ENCODE results near the gene PAPOLG.

PAPOLG gene

DNA sequence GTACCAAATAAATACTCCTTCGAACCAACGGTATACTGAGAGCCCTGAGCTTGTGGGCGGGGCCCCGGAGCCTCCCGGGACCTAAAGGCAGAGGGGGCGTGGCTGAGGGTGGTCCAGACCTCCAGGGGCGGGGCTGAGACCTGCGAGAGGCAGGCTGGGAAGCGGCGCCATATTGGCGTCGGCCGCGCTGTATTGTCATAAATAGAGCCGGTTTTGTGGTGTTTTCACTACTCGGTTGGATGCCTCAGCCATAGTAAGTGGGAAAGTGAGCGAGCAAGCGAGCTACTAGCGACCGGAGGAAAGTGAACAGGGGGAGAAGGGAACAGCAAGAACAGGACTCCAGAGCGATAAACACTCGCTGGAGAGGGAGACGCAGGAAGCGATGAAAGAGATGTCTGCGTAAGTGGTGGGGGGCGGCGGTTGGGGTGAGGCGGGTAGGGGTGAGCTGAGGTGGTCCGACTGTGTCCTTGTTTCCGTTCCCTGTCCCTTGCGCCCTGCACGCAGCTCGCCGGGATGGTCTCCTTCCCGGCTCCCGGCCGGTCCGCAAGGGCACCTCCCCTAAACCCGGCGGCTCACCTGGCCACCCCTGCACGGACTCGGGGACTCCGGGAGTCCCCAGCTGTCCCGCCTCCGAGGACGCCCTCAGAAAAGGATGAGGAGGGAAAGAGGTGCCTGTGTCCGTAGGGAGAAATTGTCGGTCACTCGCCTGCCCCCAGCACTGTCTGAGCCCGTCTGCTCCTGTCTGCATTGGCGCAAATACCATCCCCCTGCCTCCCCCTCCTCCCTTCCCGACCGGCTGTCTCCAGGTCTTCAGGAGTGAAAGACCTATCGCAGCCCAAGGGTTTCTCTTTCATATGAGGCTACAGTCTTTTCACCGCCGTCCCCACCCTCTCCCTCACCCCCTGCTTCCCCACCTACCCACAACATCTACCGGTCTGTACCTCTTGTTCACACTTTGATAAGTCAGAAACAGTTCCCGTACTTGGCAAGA lies at the start of gene PAPOLG:
PAPOLG (plus strand) TSS at position 172 of the 991 bp plus-strand sequence; CDS start at position 383, 211 bp downstream.
- peak; percentile 99 for ATAC-seq

- no peak for ATAC-seq
These were observed 48.2 kb upstream of the PAPOLG start for GRCh38 chr2:60707750-60708371.

DNA sequence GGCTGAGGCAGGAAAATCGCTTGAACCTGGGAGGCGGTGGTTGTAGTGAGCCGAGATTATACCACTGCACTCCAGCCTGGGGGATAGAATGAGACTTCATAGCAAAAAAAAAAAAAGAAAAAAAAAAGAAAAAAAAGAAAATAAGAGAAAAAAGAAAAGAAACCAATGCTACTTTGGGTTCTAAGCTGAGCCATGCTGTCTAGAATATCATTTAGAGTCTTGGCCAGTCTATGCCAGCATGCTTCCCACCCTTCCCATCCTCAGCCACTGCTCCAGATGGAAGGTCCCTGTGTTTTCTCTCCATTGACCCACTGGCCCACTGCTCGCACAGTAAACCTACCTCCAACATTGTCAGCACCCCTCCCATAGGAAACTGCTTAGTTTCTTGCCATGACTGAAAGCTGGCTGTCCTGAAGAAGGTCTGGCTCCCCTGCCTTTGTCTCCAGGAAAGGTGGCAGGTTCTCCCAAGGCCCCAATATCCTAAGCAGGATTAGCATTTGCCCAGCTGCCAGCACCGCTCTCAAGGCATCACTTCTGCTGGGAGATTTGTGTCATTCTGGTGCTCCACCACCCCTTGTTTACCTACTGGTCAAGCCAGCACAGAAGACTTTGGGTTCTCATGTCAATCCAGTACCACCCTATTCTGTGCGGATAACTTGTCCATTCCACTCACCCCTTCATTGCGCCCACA lies 47.3 kb upstream of the PAPOLG start:
- no peak for ATAC-seq

DNA sequence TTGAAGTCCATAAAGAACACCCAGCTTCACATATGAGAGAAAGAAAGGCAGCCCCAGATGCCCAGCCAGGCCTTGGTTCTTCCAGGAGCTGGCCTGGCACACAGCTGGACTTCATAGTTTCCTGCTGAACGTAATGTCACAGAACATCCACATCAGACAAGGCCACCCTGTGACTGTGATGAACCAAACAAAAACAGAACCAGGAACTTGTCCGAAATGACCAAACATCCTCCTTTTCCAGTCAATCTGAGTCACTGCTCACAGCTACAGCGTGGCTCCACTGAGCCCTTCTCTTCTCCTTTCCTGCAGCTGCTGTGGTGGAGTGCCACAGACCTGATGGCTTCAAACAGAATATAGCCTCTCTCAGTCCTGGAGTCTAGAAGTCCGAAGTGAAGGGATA lies 45.4 kb upstream of the PAPOLG start:
- no peak for ATAC-seq

DNA sequence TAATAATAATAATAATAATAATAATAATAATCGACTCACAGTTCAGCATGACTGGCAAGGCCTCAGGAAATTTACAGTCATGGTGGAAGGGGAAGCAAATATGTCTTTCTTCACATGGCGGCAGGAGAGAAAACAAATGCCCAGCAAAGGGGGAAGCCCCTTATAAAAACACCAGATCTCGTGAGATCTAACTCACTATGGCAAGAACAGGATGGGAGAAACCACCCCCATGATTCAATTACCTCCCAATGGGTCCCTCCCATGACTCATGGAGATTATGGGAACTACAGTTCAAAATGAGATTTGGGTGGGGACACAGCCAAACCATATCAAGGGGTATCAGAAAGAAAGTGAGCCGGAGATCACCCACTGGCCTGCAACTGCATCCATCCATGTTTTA lies 40.5 kb upstream of the PAPOLG start:
- ATAC-seq: no peak

GRCh38 chr2:60717691-60718090 lies 38.4 kb upstream of the PAPOLG start:
- no peak for ATAC-seq

DNA sequence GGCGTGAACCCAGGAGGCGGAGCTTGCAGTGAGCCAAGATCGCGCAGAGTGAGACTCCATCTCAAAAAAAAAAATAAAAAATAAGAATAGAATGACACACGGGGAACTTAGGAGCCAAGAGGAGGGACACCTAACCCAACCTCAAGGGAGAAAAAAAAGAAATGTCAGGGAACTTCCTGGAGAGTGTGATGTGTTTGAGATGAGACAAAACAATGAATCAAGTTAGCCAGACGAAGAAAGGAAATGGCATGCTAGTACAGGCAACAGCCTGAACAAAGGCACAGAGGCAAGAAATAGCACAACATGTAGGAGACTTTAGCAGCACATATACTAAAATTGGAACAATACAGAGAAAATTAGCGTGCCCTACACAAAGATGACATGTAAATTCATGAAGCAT lies 36.7 kb upstream of the PAPOLG start:
- ATAC-seq: no peak

DNA sequence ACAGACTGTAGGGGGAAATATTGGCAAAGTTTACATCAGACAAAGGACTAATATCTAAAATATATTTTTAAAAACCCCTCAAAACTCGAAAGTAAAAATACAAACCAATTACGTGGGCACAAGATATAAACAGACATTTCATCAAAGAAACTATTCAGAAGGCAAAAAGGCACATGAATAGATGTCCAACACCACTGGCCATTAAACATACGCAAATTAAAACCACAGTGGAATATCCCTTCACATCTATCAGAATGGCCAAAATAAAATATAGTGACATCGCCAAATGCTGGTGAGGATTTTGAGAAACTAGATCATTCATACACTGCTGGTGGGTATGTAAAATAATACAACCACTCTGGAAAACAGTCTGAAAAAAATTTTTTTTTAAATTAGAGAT lies 30.6 kb upstream of the PAPOLG start:
- ATAC-seq: no peak

- no peak for ATAC-seq
These were observed 27.2 kb upstream of the PAPOLG start for GRCh38 chr2:60728855-60729254.

DNA sequence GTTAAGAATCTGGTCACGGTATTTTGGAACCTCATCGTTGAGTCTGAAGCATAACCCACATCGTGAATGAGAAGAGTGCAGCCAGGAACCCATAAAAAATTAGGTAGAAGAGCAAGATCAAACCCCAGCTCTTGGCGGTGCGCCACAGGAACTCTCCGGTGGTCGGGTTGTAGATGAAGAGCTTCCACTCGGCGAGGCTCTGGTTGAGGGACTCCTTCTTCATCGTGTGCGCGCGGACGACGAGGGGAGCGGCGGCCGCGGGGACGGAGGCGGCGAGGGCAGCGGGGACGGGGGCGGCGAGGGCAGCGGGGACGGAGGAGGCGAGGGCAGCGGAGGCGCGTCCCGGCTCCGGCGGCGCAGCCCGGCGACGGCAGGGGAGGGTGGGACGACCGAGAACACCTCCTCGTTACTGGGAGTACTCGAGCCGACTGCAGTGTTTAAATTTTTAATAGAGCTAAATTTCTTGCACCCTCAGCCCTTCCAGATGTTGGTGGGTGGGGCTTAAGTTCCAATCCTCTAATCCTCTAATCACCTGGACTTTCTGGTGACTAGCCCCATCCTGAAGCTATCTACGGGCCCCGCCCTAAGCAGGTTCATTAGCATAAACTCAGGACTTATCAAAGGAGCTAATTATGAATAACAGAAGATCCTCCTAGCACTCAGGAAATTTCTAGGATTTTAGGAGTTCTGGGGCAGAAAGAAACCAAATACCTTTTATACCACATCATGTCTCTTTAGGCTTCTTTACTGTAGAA lies 20.4 kb upstream of the PAPOLG start:
- peak; percentile 36 to 51 for ATAC-seq

DNA sequence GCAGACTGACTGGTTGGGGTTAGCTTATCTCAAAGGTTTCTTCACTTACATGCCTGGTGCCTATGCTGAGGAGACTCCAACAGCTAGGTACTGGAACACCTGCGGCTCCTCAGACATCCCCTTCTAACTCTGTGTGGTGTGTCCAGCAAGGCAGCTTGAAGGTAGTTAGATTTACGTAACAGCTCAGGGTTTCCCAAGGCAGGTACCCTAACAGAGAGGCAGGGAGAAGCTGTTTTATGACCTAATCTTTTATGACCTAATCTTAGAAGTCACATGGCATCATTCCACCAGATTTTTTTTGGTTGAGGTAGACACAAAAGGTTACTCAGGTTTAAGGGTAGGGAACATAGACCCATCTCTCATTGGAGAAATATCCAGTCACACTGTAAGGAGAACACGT lies 17.4 kb upstream of the PAPOLG start:
- ATAC-seq: no peak

DNA sequence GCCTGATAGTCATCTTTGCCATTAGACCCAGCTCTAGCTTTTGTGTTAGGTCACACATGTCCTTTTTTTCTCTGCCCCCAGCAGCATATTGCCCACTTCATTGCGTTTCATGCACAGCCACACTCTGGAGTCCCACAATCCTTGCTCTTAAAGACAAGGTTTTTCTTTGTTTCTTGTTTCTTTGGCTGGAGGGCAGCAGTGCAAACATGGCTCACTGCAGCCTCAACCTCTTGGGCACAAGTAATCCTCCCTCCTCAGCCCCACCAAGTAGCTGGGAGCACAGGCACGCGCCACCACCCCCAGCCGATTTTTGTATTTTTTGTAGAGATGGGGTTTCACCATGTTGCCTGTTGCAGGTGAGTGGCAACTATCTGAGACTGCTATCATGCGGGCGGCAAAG lies 16.9 kb upstream of the PAPOLG start:
- ATAC-seq: no peak

GRCh38 chr2:60741576-60741975 lies 14.5 kb upstream of the PAPOLG start:
- no peak for ATAC-seq

GRCh38 chr2:60742419-60742818 lies 13.6 kb upstream of the PAPOLG start:
- no peak for ATAC-seq

DNA sequence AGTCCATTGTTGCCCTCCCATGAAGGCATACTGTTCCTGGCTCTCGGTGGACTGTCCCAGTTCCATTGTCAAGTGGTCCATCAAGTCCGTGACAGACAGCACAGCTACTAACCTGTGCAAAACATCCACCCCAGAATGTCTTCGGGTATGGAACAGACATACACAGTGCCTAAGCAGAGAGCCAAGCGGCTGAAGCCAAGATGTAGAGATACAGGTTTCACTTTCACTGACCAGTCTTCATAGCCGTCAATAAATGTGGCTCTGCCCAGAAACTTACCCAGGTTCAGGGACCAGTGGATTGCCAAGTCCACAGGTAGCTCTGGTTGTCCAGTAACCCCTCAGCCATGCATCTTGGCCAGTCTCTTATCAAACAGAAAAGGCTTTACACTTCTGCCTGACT lies 10.7 kb upstream of the PAPOLG start:
- ATAC-seq: no peak

GRCh38 chr2:60745761-60746160 lies 10.3 kb upstream of the PAPOLG start:
- ATAC-seq: peak in 1 of 2 donors; percentile 27

DNA sequence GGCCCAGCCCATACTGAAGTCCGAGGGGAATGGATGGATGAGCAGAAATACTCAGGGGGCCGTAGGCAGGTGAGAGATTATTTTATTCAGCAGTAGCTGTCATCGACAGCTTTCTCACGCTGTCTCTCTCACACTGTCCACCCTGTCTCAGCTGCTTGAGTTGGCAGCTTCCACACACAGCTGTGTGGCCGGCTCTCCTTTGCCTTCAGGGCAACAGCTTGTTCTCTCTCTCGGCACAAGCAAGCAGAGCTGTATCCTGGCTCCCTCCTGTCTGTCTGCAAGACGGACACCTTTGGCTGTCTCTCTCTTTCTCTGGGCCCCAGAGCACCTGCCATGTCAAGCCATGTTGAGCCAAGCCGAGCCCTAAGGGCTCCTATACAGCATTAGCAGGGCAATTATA lies 9.8 kb upstream of the PAPOLG start:
- no peak for ATAC-seq

DNA sequence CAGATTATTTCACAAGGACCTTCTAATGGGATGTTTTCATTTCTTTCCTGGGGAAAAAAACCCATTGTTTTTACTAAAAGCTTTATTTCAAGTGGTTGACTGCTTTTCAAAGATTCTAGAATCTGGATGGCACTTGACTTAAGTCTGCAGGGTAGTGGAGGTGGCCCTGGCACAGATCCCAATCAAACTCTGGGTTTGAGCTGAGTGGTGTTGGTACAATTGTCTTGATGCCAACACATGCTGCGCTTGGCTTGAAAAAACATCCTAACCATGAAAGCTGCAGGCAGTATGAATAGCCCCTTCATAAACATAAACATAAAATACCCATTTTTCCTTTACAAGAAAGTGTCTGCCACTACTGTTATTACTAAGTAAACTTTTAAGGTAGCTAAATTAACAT lies 3.6 kb downstream of the PAPOLG start:
- ATAC-seq: no peak

GRCh38 chr2:60764736-60765534 lies 8.9 kb downstream of the PAPOLG start:
- peak in 1 of 2 donors; percentile 45 for ATAC-seq

DNA sequence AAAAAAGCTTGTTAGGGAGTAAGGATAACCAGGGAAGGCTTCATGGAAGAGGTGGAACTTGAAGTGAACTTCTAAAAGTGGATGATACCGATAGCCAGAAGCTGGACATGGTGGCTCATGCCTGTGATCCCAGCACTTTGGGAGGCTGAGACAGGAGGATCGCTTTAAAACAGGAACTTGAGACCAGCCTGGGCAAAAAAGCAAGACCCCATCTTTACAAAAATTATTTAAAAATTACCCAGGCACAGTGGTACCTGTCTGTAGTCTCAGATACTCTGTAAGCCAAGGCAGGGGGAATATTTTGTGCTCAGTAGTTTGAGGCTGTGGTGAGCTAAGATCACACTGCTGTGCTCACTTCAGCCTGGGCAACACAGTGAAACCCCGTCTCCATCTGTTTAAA lies 10.2 kb downstream of the PAPOLG start:
- ATAC-seq: no peak

GRCh38 chr2:60771508-60771907 lies 15.4 kb downstream of the PAPOLG start:
- no peak for ATAC-seq
